Panc1 (cell line): ENCODE measurements around the gene GPC6. TPM values are rescaled to one million over a fixed set of nuclear protein-coding genes. Genes with fewer than 3 reads are reported as not detected.

Experiments used
- ATAC-seq: fragments of 200-7000 bp; cut with Tn5 transposase; 2 replicates; pipeline ENCODE4 v1.9.1; 2020; ENCODE audit warnings: mild to moderate bottlenecking, moderate library complexity
- BruUV-seq: library from RNA; stranded (reverse); fragments of 400-500 nt; replicated peaks from 2 replicates; lab custom pipeline; 2021; lab: Mats Ljungman, UMichigan
- CTCF ChIA-PET: fragments of 300-600 bp; sonication (Branson Sonifier 250); formaldehyde crosslinking; loops from one replicate; lab custom pipeline; 2022; ENCODE audit warnings: antibody characterized with exemption; lab: Charles Lee
- POLR2A ChIA-PET: fragments of 300-600 bp; sonication (Branson Sonifier 250); formaldehyde crosslinking; loops from one replicate; lab custom pipeline; 2022; ENCODE audit warnings: antibody characterized with exemption; lab: Charles Lee
- DNase-seq: peaks from one replicate; pipeline ENCODE4 v3.0.0-alpha.2; 2010; ENCODE audit warnings: low read depth, low spot score
- H3K27ac ChIP-seq: 2 replicates; pipeline ENCODE4 v1.5.1; 2011; ENCODE audit warnings: mild to moderate bottlenecking, low read length, inconsistent platforms
- H3K27me3 ChIP-seq: fragments of 200-500 bp; sonication (Bioruptor generic); 2 replicates; pipeline ENCODE4 v1.6.0; 2014; ENCODE audit warnings: low read length, inconsistent platforms; ENCODE audit not compliant: control insufficient read depth, insufficient read depth
- H3K36me3 ChIP-seq: fragments of 200-500 bp; sonication (Bioruptor generic); 2 replicates; pipeline ENCODE4 v1.5.1; 2014; ENCODE audit warnings: inconsistent platforms, mild to moderate bottlenecking, low read length, moderate library complexity; ENCODE audit not compliant: control insufficient read depth, insufficient read depth
- H3K4me1 ChIP-seq: 2 replicates; pipeline ENCODE4 v1.5.1; 2011; ENCODE audit warnings: inconsistent platforms, mild to moderate bottlenecking, low read length, moderate library complexity; ENCODE audit not compliant: control insufficient read depth, insufficient read depth
- H3K4me3 ChIP-seq, 2 experiments: 2 replicates each; pipeline ENCODE4 v1.5.1; 2011 to 2012; ENCODE audit warnings: low read depth in 2 of 2, low read length in 2 of 2, mild to moderate bottlenecking in 2 of 2, inconsistent platforms in 1 of 2, moderate library complexity in 1 of 2
- H3K9me3 ChIP-seq: fragments of 200-500 bp; sonication (Bioruptor generic); 2 replicates; pipeline ENCODE4 v1.5.1; 2014; ENCODE audit warnings: low read depth, mild to moderate bottlenecking, inconsistent platforms, low read length, moderate library complexity; ENCODE audit not compliant: control insufficient read depth, insufficient read depth
- CTCF ChIP-seq: fragments of 450-650 bp; IDR thresholded peaks from 2 replicates; pipeline ENCODE4 v1.5.1; 2017; ENCODE audit warnings: mild to moderate bottlenecking
- POLR2AphosphoS5 ChIP-seq: IDR thresholded peaks from 2 replicates; pipeline ENCODE4 v1.6.1; 2012; ENCODE audit warnings: mild to moderate bottlenecking, low read depth, low read length, moderate library complexity
- REST ChIP-seq, 2 experiments: IDR thresholded peaks; 2 replicates each; pipeline ENCODE4 v1.6.1; 2011 to 2012; ENCODE audit warnings: low read depth in 2 of 2, control low read depth in 1 of 2, low read length in 1 of 2, mild to moderate bottlenecking in 1 of 2, moderate library complexity in 1 of 2; ENCODE audit not compliant: insufficient read depth in 1 of 2
- SIN3A ChIP-seq: IDR thresholded peaks from 2 replicates; pipeline ENCODE4 v1.6.1; 2012; ENCODE audit warnings: low read depth, mild to moderate bottlenecking, low read length, moderate library complexity, borderline replicate concordance; ENCODE audit not compliant: insufficient read depth
- TCF7L2 ChIP-seq: IDR thresholded peaks from 2 replicates; pipeline ENCODE4 v1.6.1; 2011; ENCODE audit warnings: mild to moderate bottlenecking, low read depth, low read length, inconsistent platforms
- in situ Hi-C: cut with HindIII; loops from 2 replicates; pipeline ENCODE4 v1.10.0; 2016; ENCODE audit warnings: low sequenced_read_pairs, low pct_unique_long_range_greater_than_20kb
- intact Hi-C: fragments of 100-400 bp; cut with micrococcal nuclease; formaldehyde crosslinking; loops from one replicate; pipeline ENCODE4 v1.10.0; 2022; ENCODE audit not compliant: unreplicated experiment
- total RNA-seq: library from RNA; stranded (reverse); gene quantifications from one replicate; pipeline ENCODE4 v1.2.1, GENCODE V29; 2021; ENCODE audit not compliant: unreplicated experiment

GPC6 gene
- total RNA-seq, 1 experiment from 2014 or later = 4.8 TPM

GRCh38 chr13:93259527-93260080 lies 33.0 kb downstream of the GPC6 start:
- H3K4me3 ChIP-seq = no peak overlapping the region
- H3K27me3 ChIP-seq = no peaks in the 10 kb centered on the region
- CTCF ChIA-PET = interaction anchor here (0.6 kb wide), 1 partner anchor 15 kb away, joined by 3 read pairs; no protein-coding TSS in a partner anchor
- no peaks in the 10 kb centered on the region for H3K36me3 ChIP-seq
- BruUV-seq = no TSS peak
- DNase-seq (no peak), ATAC-seq (no peak)
- no peaks in the 10 kb centered on the region for H3K9me3 ChIP-seq
- H3K4me1 ChIP-seq = no peaks in the 10 kb centered on the region
- intact Hi-C loops = no loop called here
- in situ Hi-C loops = no loop called here
- POLR2A ChIA-PET = no interaction called here
- no peak overlapping the region for H3K27ac ChIP-seq
- TF ChIP-seq CTCF (no peak), TCF7L2 (no peak), SIN3A (no peak), POLR2AphosphoS5 (no peak), REST (IDR thresholded peaks at IDR 0.05; ENCODE audit: insufficient read depth in 1 of 2, low read depth in 2 of 2, low read length in 1 of 2) (no peak)

GRCh38 chr13:93260591-93260990 lies 34.0 kb downstream of the GPC6 start:
- no peaks in the 10 kb centered on the region for H3K9me3 ChIP-seq
- ChIA-PET POLR2A (no interaction called here), CTCF (no interaction called here)
- in situ Hi-C loops (no loop called here), intact Hi-C loops (no loop called here)
- no peak for DNase-seq
- H3K36me3 ChIP-seq = no peaks in the 10 kb centered on the region
- H3K27me3 ChIP-seq = no peaks in the 10 kb centered on the region
- no peak for ATAC-seq
- BruUV-seq = no TSS peak
- TF ChIP-seq SIN3A = no peak
- TF ChIP-seq TCF7L2 = no peak
- no peak for TF ChIP-seq CTCF
- TF ChIP-seq REST (IDR thresholded peaks at IDR 0.05; ENCODE audit: insufficient read depth in 1 of 2, low read depth in 2 of 2, low read length in 1 of 2) = no peak
- TF ChIP-seq POLR2AphosphoS5 = no peak
- no peaks in the 10 kb centered on the region for H3K4me1 ChIP-seq
- no peak overlapping the region for H3K4me3 ChIP-seq
- no peak overlapping the region for H3K27ac ChIP-seq
